ENCODE results near the gene KCNIP3.

Gene KCNIP3

GRCh38 chr2:95274291-95275150 is 22.6 kb upstream of the KCNIP3 start, which contains the start of gene PROM2:
PROM2 (plus strand) TSS chr2:95274449; CDS start chr2:95274586, 137 bp downstream.
- DNase-seq (ENCODE audit: low read depth in 1 of 2, low spot score in 1 of 2), result no peak

DNA sequence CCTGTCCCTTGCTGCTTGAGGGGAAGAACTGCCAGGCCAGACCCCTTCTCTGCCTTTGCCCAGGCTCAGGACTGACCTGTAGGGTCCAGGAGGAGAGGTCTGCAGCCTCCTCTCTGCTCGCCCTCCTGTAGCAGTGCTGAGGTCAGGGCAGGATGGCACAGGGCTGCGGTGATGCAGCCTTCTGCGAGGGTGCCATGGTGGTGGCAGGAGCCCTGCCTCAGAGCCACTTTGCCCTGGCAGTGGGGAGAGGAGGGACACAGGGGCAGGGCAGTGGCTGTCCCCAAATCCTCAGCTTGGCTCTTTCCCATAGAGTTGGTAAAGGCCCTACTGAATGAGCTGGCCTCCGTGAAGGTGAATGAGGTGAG is 22.0 kb upstream of the KCNIP3 start:
- no peak for DNase-seq (ENCODE audit: low read depth in 1 of 2, low spot score in 1 of 2)

DNA sequence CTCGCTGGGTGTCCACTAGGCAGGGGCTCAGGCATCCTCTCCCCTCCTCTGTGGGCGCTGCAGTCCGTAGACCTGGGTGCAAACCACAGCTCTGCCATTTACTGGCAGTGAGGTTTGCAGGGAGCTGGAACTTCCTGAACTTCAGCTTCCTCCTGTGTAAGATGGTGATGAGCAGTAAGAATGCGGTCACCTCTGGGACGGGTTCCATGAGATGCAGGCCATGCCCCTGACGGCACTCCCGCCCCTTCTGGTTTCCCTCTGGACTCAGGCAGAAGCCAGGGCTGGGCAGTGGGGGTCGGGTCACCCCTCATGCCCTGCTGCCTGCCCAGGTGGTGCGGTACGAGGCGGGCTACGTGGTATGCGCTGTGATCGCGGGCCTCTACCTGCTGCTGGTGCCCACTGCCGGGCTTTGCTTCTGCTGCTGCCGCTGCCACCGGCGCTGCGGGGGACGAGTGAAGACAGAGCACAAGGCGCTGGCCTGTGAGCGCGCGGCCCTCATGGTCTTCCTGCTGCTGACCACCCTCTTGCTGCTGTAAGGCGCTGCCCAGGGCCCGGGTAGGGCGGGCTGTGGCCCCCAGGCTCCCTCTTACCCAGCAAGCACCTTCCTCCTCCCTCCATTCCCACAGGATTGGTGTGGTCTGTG is 21.4 kb upstream of the KCNIP3 start:
- no peak for DNase-seq (ENCODE audit: low read depth in 1 of 2, low spot score in 1 of 2)

DNA sequence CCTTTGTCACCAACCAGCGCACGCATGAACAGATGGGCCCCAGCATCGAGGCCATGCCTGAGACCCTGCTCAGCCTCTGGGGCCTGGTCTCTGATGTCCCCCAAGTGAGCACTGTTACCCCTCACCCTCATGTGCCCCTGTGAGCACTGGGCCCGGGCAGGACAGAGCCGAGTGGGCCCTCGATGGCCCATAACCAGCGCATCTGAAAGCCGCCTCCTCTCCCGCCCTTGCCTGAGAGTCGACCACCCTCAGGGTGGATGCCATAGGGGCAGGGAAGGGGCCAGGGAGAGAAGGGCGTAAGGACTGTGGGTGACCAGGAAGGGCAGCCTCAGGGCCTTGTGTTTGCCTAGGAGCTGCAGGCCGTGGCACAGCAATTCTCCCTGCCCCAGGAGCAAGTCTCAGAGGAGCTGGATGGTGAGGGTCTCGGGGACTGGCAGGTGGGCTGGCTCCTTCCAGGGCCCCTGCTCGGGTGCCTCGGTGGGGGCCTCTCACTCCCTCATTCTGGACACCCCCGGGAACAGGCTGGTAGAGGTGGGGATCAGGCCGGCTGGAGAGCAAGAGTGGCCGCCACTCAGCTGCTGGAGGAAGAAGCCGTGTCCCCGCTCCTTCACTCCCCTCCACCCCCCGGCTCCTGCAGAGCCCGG is 20.8 kb upstream of the KCNIP3 start:
- no peak for DNase-seq (ENCODE audit: low read depth in 1 of 2, low spot score in 1 of 2)

GRCh38 chr2:95276888-95277245 is 20.3 kb upstream of the KCNIP3 start:
- DNase-seq (ENCODE audit: low read depth in 1 of 2, low spot score in 1 of 2), result no peak

DNA sequence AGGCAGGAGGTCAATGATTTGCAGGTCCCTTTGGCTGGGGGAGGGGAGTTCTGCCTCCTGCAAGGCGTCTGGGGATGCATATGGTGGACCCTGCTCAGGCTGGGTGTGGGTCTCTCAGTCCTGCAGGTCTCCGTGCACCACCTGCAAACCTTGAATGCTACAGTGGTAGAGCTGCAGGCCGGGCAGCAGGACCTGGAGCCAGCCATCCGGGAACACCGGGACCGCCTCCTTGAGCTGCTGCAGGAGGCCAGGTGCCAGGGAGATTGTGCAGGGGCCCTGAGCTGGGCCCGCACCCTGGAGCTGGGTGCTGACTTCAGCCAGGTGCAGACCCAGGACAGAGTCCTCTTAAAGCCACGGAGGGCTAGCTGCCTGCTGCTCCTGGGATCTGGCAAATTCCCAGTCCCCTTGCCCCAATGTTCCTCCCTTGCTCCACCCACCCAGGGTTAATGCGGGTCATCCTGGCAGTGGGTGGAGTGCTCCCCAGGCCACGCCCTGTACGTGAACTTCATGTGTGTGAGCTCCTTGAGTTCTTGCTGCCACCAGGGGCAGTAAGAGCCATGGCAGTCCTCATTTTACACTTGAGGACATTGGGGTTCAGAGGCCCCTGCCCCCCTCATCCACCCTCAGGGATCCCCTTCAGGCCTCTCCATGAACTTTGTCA is 19.8 kb upstream of the KCNIP3 start:
- no peak for DNase-seq (ENCODE audit: low read depth in 1 of 2, low spot score in 1 of 2)

GRCh38 chr2:95278051-95278471 is 19.1 kb upstream of the KCNIP3 start:
- DNase-seq (ENCODE audit: low read depth in 1 of 2, low spot score in 1 of 2), result no peak

- DNase-seq (ENCODE audit: low read depth in 1 of 2, low spot score in 1 of 2), result no peak
These were observed 18.4 kb upstream of the KCNIP3 start for GRCh38 chr2:95278637-95279225.

DNA sequence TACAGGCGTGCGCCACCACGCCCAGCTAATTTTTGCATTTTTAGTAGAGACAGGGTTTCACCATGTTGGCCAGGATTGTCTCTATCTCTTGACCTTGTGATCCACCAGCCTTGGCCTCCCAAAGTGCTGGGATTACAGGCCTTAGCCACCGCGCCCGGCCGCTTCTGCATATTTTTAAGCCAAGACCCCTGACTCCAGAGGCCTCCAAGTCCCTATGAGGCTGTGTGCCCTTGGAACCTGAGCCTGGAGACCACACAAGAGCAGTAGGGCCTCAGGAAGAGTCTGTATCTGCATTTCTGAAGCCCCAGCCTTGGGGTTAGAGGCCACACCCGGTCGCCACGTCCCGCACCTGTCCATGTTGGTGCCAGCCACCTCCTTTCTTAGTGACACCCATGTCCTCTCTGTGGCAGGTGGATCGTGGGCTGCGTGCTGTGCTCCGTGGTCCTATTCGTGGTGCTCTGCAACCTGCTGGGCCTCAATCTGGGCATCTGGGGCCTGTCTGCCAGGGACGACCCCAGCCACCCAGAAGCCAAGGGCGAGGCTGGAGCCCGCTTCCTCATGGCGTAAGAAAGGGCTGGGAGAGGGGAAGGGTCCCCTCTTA is 17.6 kb upstream of the KCNIP3 start:
- no peak for DNase-seq (ENCODE audit: low read depth in 1 of 2, low spot score in 1 of 2)

DNA sequence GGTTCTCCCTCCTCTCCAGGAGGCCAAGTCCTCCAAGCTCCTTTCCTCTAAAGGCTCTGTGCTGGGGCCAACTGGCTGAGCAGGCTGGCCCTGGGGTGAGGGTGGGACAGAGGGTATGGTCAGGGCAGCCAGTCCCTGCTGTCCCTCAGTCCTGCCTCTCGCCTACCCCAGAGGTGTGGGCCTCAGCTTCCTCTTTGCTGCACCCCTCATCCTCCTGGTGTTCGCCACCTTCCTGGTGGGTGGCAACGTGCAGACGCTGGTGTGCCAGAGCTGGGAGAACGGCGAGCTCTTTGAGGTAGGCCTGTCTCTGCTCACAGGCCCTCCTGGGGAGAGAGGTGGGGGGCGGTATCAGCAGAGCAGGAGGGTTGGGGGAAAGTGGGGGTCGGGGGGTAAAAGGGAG is 16.1 kb upstream of the KCNIP3 start:
- DNase-seq (ENCODE audit: low read depth in 1 of 2, low spot score in 1 of 2), result no peak

- no peak for DNase-seq (ENCODE audit: low read depth in 1 of 2, low spot score in 1 of 2)
These were observed 15.4 kb upstream of the KCNIP3 start for GRCh38 chr2:95281786-95282185.

- DNase-seq (ENCODE audit: low read depth in 1 of 2, low spot score in 1 of 2), result no peak
These were observed 14.7 kb upstream of the KCNIP3 start for GRCh38 chr2:95282458-95282857.

- no peak for DNase-seq (ENCODE audit: low read depth in 1 of 2, low spot score in 1 of 2)
These were observed 13.6 kb upstream of the KCNIP3 start for GRCh38 chr2:95283562-95283961.

GRCh38 chr2:95284886-95285541 is 12.1 kb upstream of the KCNIP3 start:
- DNase-seq (ENCODE audit: low read depth in 1 of 2, low spot score in 1 of 2), result no peak

- no peak for DNase-seq (ENCODE audit: low read depth in 1 of 2, low spot score in 1 of 2)
These were observed 11.6 kb upstream of the KCNIP3 start for GRCh38 chr2:95285542-95285932.

DNA sequence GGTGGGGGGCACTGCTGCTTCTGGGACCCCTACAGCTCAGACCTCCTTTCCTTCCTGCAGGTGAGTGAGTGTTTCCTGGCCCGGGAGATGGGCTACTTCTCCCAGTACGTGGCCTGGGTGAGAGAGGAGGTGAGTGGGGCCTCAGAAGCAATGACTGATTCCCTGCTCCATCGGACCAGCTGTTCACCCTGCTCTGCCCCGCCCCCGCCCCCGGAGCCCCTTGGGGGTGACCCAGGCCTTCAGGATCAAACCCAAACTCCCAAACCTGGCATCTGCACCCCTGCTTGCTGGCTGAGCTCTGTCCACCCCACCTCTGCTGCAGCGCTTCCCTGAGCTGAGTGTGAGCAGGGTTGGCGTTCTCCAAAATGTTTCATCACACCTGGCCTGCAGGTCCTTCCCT is 9.8 kb upstream of the KCNIP3 start:
- no peak for DNase-seq (ENCODE audit: low read depth in 1 of 2, low spot score in 1 of 2)

GRCh38 chr2:95287806-95288205 is 9.3 kb upstream of the KCNIP3 start:
- no peak for DNase-seq (ENCODE audit: low read depth in 1 of 2, low spot score in 1 of 2)

DNA sequence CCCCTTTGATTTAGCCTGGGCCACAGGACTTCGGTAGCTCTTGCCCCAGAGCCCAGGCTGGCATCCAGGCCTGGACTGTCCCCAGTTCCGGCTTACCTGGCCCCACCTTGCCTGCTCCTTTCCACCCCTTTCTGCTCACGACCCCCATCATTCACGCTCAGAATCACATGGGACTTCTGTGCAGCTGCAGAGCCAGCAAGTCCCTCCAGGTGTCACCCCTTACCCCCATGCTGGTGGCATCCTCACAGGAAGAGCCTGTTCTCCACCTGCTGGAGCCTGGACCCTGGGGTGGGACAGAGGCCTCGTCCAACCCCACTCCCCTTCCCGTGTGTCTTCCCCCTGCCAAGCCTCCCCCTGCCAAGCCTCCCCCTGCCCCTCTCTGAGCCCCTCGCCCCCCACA is 7.9 kb upstream of the KCNIP3 start:
- no peak for DNase-seq (ENCODE audit: low read depth in 1 of 2, low spot score in 1 of 2)

DNA sequence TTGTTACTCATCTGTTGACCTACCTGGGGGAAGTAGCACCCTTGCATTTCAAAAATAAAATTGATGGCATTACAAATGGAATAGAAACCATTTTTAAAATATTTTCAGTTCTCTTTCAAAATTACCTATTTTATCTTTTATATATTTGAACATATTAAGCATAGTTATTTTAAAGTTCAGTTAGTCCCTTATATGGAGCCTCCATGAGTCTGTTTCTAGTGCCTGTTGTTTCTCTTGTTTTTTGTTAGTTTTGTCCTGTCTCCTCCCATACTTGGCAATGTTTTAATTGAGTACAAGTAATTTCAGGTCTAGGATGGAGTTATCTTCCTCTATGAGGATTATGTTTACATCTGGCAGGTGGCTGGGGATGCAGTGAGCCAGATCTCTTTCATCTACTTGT is 5.9 kb upstream of the KCNIP3 start:
- DNase-seq (ENCODE audit: low read depth in 1 of 2, low spot score in 1 of 2), result no peak

GRCh38 chr2:95292623-95293260 is 4.4 kb upstream of the KCNIP3 start:
- no peak for DNase-seq (ENCODE audit: low read depth in 1 of 2, low spot score in 1 of 2)

Data from stimulated activated CD4-positive, alpha-beta T cell treated with anti-CD3 and anti-CD28 coated beads, Interleukin-15, amount 100 ng/mL, for 1 hour (primary cell).